BLaER1 treated with 17β-estradiol and CSF1 and Interleukin-3, amounts not matched to agents 10 nM and 100 nM (cell line): ENCODE results near the gene CCDC97.

Source experiments
- H3K27ac ChIP-seq, 11 experiments: shearing (Covaris generic); formaldehyde crosslinking; 2 replicates each; pipeline ENCODE4 v1.8.1; 2022
- H3K27me3 ChIP-seq, 11 experiments: shearing (Covaris generic); formaldehyde crosslinking; 2 replicates each; pipeline ENCODE4 v1.8.1; 2022
- H3K36me3 ChIP-seq, 11 experiments: shearing (Covaris generic); formaldehyde crosslinking; 2 replicates each; pipeline ENCODE4 v1.8.1; 2022
- H3K4me1 ChIP-seq, 10 experiments: shearing (Covaris generic); formaldehyde crosslinking; 2 replicates each; pipeline ENCODE4 v1.8.1; 2022
- H3K4me2 ChIP-seq, 11 experiments: shearing (Covaris generic); formaldehyde crosslinking; 2 replicates each; pipeline ENCODE4 v1.8.1; 2022
- H3K4me3 ChIP-seq, 10 experiments: shearing (Covaris generic); formaldehyde crosslinking; 2 replicates each; pipeline ENCODE4 v1.8.1; 2022
- H3K9ac ChIP-seq, 11 experiments: shearing (Covaris generic); formaldehyde crosslinking; 2 replicates each; pipeline ENCODE4 v1.8.1; 2022
- H3K9me3 ChIP-seq, 11 experiments: shearing (Covaris generic); formaldehyde crosslinking; replicated peaks in 1 of 11; 2 replicates each; pipeline ENCODE4 v1.8.1; 2022
- H4K20me1 ChIP-seq, 11 experiments: shearing (Covaris generic); formaldehyde crosslinking; 2 replicates each; pipeline ENCODE4 v1.8.1; 2022
- Cebpa-rat ChIP-seq, 11 experiments: shearing (Covaris generic); IDR thresholded peaks; 2 replicates each; pipeline ENCODE4 v1.8.1; 2022

Gene CCDC97

GRCh38 chr19:41308450-41309179 lies 1.4 kb upstream of the CCDC97 start:
- Histone ChIP-seq H3K9me3 (no peaks in the 10 kb centered on the region), H3K4me1 (peaks cover 84 to 93% (median 90%) of the 10 kb centered on the region in 10 experiments), H3K4me2 (peak overlapping the region; percentile 79 to 98 (median 92)), H3K36me3 (peaks cover 45 to 73% (median 56%) of the 10 kb centered on the region in 11 experiments), H3K27ac (peak overlapping the region; percentile 86 to 97 (median 95)), H3K9ac (peak overlapping the region; percentile 87 to 97 (median 93)), H3K27me3 (no peaks in the 10 kb centered on the region), H3K4me3 (peak overlapping the region in 8 of 10 experiments; percentile 68 to 83 (median 72); a peak in 9 of 20 replicates), H4K20me1 (peaks cover 6 to 82% (median 61%) of the 10 kb centered on the region in 11 experiments; a peak in 21 of 22 replicates)
- TF ChIP-seq Cebpa-rat (IDR thresholded peaks at IDR 0.05), result no peak

DNA sequence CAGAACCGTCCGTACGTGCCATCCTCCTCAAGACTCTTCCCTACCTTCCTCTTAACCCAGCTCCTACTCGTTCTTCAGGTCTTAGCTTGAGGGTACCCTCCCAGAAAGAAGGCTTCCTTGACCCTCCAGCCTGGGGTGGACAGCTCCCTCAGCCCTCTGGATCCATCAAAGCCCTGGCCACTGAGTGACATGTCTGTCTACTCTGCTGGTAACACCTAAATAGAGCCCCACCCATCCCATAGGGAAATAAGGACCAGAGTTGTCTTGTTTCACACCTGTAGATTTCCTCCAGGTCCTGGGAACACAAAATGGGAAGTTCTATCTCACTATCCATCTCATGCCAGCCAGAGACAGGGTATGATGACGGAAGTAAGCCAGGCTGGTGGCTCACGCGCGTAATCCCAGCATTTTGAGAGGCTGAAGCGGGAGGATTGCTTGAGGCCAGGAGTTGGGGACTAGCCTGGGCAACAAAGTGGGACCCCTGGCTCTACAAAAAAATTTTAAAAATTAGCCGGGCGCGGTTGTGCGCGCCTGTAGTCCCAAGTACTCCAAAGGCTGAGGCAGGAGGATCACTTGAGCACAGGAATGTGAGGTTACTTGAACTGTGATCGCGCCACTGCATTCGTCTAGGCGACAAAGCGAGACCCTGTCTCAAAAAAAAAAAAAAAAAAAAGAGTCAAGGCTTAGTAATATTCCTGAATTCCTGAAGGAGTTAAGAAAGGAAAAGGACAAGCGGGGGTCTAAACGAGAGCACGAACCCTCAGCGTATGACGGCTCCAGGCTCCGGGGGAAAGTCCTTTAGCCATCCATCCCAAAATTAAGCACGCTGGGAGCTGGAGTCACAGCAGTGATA lies 566 bp upstream of the CCDC97 start:
- peak overlapping the region; percentile 86 to 97 (median 95) for H3K27ac ChIP-seq
- H3K27me3 ChIP-seq, result no peaks in the 10 kb centered on the region
- H3K9ac ChIP-seq, result peak overlapping the region; percentile 87 to 97 (median 93)
- TF ChIP-seq Cebpa-rat (IDR thresholded peaks at IDR 0.05), result no peak
- H4K20me1 ChIP-seq, result peaks cover 9 to 81% (median 61%) of the 10 kb centered on the region in 11 experiments; a peak in 21 of 22 replicates
- peak overlapping the region; percentile 79 to 98 (median 92) for H3K4me2 ChIP-seq
- H3K36me3 ChIP-seq, result peaks cover 45 to 73% (median 56%) of the 10 kb centered on the region in 11 experiments
- peak overlapping the region; percentile 68 to 83 (median 72) for H3K4me3 ChIP-seq
- peaks cover 80 to 90% (median 85%) of the 10 kb centered on the region in 10 experiments for H3K4me1 ChIP-seq
- H3K9me3 ChIP-seq, result no peaks in the 10 kb centered on the region

DNA sequence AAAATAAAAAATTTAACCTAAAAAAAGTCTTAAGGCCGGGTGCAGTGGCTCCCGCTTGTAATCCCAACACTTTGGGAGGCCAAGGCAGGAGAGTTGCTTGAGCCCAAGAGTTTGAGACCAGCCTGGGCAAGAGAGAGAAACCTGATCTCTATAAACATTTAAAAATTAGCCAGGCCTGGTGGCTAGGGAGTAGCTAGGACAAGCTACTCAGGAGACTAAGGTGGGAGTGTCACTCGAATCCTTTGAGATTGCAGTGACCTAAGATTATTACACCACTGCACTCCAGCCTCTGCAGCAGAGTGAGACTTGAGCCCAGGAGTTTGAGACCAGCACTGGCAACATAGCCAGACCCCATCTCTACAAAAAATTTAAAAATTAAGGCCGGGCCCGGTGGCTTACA lies 1.1 kb downstream of the CCDC97 start:
- peak overlapping the region; percentile 68 to 83 (median 72) for H3K4me3 ChIP-seq
- H3K4me1 ChIP-seq, result peaks cover 65 to 73% (median 69%) of the 10 kb centered on the region in 10 experiments
- peaks cover 44 to 73% (median 56%) of the 10 kb centered on the region in 11 experiments for H3K36me3 ChIP-seq

DNA sequence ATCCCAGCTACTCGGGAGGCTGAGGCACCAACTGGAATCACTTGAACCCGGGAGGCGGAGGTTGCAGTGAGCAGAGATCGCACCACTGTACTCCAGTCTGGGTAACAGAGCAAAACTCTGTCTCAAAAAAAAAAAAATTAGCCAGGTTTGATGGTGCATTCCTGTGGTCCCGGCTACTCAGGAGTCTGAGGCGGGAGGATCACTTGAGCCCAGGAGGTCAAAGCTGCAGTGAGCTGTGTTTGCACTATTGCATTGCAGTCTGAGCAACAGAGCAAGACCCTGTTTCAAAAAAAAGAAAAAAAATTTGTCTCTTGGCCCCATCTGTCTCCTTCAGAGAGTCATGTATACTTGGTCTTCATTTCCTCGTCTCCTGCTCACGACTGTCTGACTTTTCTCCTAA lies 1.6 kb downstream of the CCDC97 start:
- peak overlapping the region in 1 of 11 experiments; percentile 93; a peak in 1 of 22 replicates for H3K27ac ChIP-seq
- no peaks in the 10 kb centered on the region for H3K27me3 ChIP-seq
- H3K4me3 ChIP-seq, result peak overlapping the region in 8 of 10 experiments; percentile 68 to 83 (median 72); a peak in 15 of 20 replicates
- H3K9ac ChIP-seq, result peak overlapping the region in 10 of 11 experiments; percentile 87 to 97 (median 94); a peak in 11 of 22 replicates
- H3K4me2 ChIP-seq, result peak overlapping the region; percentile 87 to 98 (median 94)
- peaks cover 60 to 68% (median 63%) of the 10 kb centered on the region in 10 experiments for H3K4me1 ChIP-seq
- H4K20me1 ChIP-seq, result peaks cover 13 to 83% (median 61%) of the 10 kb centered on the region in 11 experiments; a peak in 21 of 22 replicates
- no peaks in the 10 kb centered on the region for H3K9me3 ChIP-seq
- H3K36me3 ChIP-seq, result peaks cover 44 to 73% (median 56%) of the 10 kb centered on the region in 11 experiments
- no peak for TF ChIP-seq Cebpa-rat (IDR thresholded peaks at IDR 0.05)

More for the DNA sequence above, 1.1 kb downstream of the CCDC97 start:
- Histone ChIP-seq H3K9ac (peak overlapping the region; percentile 87 to 97 (median 93)), H3K27ac (peak overlapping the region in 10 of 11 experiments; percentile 86 to 97 (median 94); a peak in 18 of 22 replicates), H3K9me3 (no peaks in the 10 kb centered on the region), H4K20me1 (peaks cover 13 to 83% (median 61%) of the 10 kb centered on the region in 11 experiments; a peak in 21 of 22 replicates), H3K4me2 (peak overlapping the region; percentile 87 to 98 (median 94)), H3K27me3 (no peaks in the 10 kb centered on the region)
- no peak for TF ChIP-seq Cebpa-rat (IDR thresholded peaks at IDR 0.05)

GRCh38 chr19:41316306-41316920 lies 6.4 kb downstream of the CCDC97 start:
- no peaks in the 10 kb centered on the region for H3K9me3 ChIP-seq
- no peaks in the 10 kb centered on the region for H3K27me3 ChIP-seq
- peaks cover 84 to 97% (median 93%) of the 10 kb centered on the region in 11 experiments for H3K36me3 ChIP-seq
- no peak overlapping the region for H3K4me2 ChIP-seq
- no peak for TF ChIP-seq Cebpa-rat (IDR thresholded peaks at IDR 0.05)
- peaks cover 27 to 46% (median 33%) of the 10 kb centered on the region in 10 experiments for H3K4me1 ChIP-seq
- no peak overlapping the region for H3K27ac ChIP-seq
- peaks cover 18 to 98% (median 86%) of the 10 kb centered on the region in 11 experiments; a peak in 21 of 22 replicates for H4K20me1 ChIP-seq
- no peak overlapping the region for H3K9ac ChIP-seq
- H3K4me3 ChIP-seq, result no peak overlapping the region

DNA sequence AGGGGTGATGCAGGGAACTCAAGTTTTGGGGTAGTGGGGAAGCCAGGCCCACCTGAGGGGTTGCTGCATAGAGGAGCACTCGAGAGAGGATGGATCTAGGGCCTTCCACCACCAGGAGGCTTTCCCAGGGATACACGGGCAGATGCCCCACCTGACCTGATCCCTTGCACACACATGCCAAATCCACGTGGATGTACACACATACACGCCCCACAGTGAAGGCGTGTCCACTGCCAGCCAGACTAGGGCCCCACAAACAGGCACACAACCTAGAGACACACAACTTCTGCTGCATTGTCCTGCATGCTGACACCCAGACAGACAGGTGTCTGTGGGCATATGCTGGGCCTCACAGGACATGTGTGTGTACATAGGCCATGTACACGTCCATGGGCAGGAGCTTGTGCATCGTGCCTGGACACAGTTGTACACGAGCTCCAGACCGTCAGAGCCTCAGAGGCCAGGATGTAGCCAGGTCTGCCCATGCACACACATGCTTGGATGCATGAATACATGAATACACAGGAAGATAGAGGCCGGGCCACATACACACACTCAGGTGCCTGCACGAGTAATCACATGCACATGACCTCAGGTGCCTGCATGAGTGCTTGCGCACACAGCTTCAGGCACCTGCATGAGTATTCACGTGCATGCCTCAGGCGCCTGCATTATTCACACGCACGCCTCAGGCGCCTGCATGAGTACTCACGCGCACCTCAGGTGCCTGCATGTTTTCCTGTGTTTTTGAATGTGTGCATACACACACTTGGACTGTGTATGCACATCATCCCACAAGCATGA lies 8.9 kb downstream of the CCDC97 start:
- no peak overlapping the region for H3K27ac ChIP-seq
- H3K36me3 ChIP-seq, result peaks cover 84 to 92% (median 91%) of the 10 kb centered on the region in 11 experiments
- peaks cover 31 to 46% (median 34%) of the 10 kb centered on the region in 10 experiments for H3K4me1 ChIP-seq
- no peak overlapping the region for H3K4me3 ChIP-seq
- no peak for TF ChIP-seq Cebpa-rat (IDR thresholded peaks at IDR 0.05)
- no peak overlapping the region for H3K9ac ChIP-seq
- H4K20me1 ChIP-seq, result peaks cover 12 to 98% (median 70%) of the 10 kb centered on the region in 11 experiments; a peak in 21 of 22 replicates
- H3K9me3 ChIP-seq, result no peaks in the 10 kb centered on the region
- H3K27me3 ChIP-seq, result no peaks in the 10 kb centered on the region
- H3K4me2 ChIP-seq, result no peak overlapping the region

- H3K9ac ChIP-seq, result no peak overlapping the region
Measured at GRCh38 chr19:41319500-41320184, 9.7 kb downstream of the CCDC97 start.

More at GRCh38 chr19:41319500-41320184, 9.7 kb downstream of the CCDC97 start:
- Histone ChIP-seq H3K36me3 (peaks cover 78 to 89% (median 83%) of the 10 kb centered on the region in 11 experiments), H3K27ac (no peak overlapping the region), H3K27me3 (no peaks in the 10 kb centered on the region), H4K20me1 (peaks cover 7 to 98% (median 70%) of the 10 kb centered on the region in 11 experiments; a peak in 21 of 22 replicates), H3K4me2 (no peak overlapping the region), H3K9me3 (no peaks in the 10 kb centered on the region), H3K4me1 (peaks cover 38 to 50% (median 41%) of the 10 kb centered on the region in 10 experiments), H3K4me3 (no peak overlapping the region)
- no peak for TF ChIP-seq Cebpa-rat (IDR thresholded peaks at IDR 0.05)
